ENCODE results near the gene HSD17B10.
A peak's percentile ranks its signal among the peaks of the same experiment; 100 is the strongest.

HSD17B10 gene

DNA sequence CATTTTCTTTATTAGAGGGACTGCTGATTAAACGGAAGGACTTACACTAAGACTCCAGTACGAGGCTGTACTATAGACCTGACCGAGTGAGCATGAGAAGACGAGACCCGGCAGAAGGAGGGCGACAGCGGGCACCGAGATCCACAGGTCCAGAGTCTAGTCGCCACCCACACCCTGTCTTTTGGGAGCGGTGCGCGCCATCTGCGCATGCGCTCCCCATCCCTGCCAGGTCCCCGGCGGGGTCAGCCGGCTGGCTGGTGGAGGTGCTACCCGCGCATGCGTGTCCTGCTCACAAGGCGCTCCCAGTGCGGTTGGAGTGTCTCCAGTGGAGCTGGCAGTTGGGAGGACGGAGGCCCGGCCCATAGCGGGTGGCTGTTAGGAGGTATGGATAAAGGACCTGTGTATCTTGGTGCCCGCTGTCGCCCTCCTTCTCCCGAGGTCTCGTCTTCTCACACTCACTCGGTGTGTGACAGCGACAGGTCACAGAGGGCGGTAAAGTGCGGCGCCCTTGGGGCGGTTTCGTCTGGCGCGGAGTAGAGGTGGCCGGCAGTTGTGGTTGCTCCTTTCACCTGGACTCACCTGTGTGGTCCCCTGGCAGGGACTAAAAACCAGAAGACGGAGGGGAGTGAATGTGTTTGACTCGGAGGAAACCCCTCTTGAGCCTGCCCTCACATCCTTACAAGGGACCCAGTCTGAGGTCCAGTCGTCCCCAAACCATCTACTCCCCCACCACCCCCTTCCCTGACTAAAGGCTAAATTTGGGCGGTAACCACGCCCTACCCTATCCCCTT, 7.6 kb upstream of the HSD17B10 start:
- ChIA-PET CTCF (no interaction called here), POLR2A (interaction anchor here (1.0 to 2.2 kb wide), 6 partner anchors 8 to 124 kb away, joined by 3 to 10 read pairs (median 4); partner anchors contain the start of genes RIBC1 and SMC1A)
- DNase-seq (ENCODE audit: extremely low spot score), result peak; percentile 94
- no peak for TF ChIP-seq SUZ12 (IDR thresholded peaks at IDR 0.05)
- TF ChIP-seq BHLHE40 (IDR thresholded peaks at IDR 0.05; ENCODE audit: borderline replicate concordance), result no peak
- TF ChIP-seq L3MBTL2 (conservative IDR thresholded peaks at IDR 0.05), result no peak
- TF ChIP-seq HDGF (IDR thresholded peaks at IDR 0.05; ENCODE audit: borderline replicate concordance), result no peak
- no peak for TF ChIP-seq ARNT (IDR thresholded peaks at IDR 0.05)
- TF ChIP-seq CTBP1 (IDR thresholded peaks at IDR 0.05; ENCODE audit: borderline replicate concordance), result no peak
- TF ChIP-seq SP1 (IDR thresholded peaks at IDR 0.05), result no peak
- TF ChIP-seq FOXK2 (IDR thresholded peaks at IDR 0.05), result no peak
- TF ChIP-seq ELF4 (IDR thresholded peaks at IDR 0.05), result no peak
- TF ChIP-seq LEF1 (IDR thresholded peaks at IDR 0.05; ENCODE audit: borderline replicate concordance), result no peak
- TF ChIP-seq FOXM1 (IDR thresholded peaks at IDR 0.05; ENCODE audit: borderline replicate concordance), result no peak
- no peak for TF ChIP-seq FOXA1 (IDR thresholded peaks at IDR 0.05)
- no peak for TF ChIP-seq TARDBP (IDR thresholded peaks at IDR 0.05)
- TF ChIP-seq ZNF384 (IDR thresholded peaks at IDR 0.05), result no peak
- TF ChIP-seq NFRKB (IDR thresholded peaks at IDR 0.05), result no peak
- TF ChIP-seq, protein P1, sequence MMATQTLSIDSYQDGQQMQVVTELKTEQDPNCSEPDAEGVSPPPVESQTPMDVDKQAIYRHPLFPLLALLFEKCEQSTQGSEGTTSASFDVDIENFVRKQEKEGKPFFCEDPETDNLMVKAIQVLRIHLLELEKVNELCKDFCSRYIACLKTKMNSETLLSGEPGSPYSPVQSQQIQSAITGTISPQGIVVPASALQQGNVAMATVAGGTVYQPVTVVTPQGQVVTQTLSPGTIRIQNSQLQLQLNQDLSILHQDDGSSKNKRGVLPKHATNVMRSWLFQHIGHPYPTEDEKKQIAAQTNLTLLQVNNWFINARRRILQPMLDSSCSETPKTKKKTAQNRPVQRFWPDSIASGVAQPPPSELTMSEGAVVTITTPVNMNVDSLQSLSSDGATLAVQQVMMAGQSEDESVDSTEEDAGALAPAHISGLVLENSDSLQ (IDR thresholded peaks at IDR 0.05), result no peak

DNA sequence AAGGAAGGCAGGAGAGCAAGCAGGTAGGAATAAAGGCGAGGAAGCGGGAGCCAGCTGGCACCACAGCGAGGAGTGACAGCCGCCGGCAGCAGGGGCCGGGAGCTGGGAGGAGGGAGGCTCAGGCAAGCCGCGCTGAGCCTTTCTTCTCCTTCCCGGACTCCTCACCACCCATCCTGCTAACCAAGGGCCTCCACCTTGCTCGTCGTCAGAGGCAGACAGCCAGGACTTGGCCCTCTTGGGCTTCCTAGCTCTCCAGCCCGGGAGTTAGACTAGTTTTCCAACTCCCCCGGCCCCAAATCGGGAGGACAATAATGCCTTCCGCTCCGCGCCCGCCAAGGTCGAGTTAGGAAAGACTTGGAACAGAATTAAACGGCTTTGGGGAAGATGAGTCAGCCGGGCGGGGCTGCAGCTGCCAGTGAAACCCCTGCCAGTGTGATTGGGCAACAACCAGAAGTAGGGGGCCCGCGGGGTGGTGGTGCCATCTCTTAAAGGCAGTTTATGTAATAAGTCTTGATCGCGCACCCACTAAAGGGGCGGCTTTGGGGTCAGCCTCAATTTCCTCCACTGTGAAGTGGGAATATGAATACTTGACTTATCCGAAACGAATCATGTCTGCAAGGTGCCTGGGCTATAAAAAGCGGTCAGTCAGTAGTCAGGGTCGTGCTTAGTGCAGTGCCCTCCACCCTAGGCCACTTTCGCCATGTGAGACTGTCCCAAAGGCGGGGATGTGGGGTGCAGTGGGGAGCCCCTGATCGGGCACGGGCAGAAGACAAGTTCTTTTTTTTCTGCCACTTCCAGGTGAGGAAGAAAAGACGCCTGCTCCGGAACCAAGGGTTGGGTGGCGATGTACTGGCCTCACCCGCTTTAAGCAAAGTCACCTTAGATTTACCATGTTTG, 6.7 kb upstream of the HSD17B10 start:
- ChIA-PET CTCF (interaction anchor here (0.6 to 1.0 kb wide), 2 partner anchors 22 to 123 kb away, joined by 3 to 4 read pairs; no protein-coding TSS in a partner anchor), POLR2A (interaction anchor here (1.0 to 2.2 kb wide), 7 partner anchors 9 to 123 kb away, joined by 3 to 10 read pairs (median 3); partner anchors contain the start of genes RIBC1 and SMC1A)
- TF ChIP-seq, protein P1 (IDR thresholded peaks at IDR 0.05), result no peak
- no peak for TF ChIP-seq FOXM1 (IDR thresholded peaks at IDR 0.05; ENCODE audit: borderline replicate concordance)
- no peak for TF ChIP-seq SP1 (IDR thresholded peaks at IDR 0.05)
- no peak for TF ChIP-seq FOXA1 (IDR thresholded peaks at IDR 0.05)
- TF ChIP-seq ARNT (IDR thresholded peaks at IDR 0.05), result no peak
- no peak for TF ChIP-seq L3MBTL2 (conservative IDR thresholded peaks at IDR 0.05)
- no peak for TF ChIP-seq ZNF384 (IDR thresholded peaks at IDR 0.05)
- TF ChIP-seq FOXK2 (IDR thresholded peaks at IDR 0.05), result no peak
- no peak for TF ChIP-seq SUZ12 (IDR thresholded peaks at IDR 0.05)
- no peak for TF ChIP-seq HDGF (IDR thresholded peaks at IDR 0.05; ENCODE audit: borderline replicate concordance)
- TF ChIP-seq TARDBP (IDR thresholded peaks at IDR 0.05), result no peak
- no peak for TF ChIP-seq LEF1 (IDR thresholded peaks at IDR 0.05; ENCODE audit: borderline replicate concordance)
- TF ChIP-seq CTBP1 (IDR thresholded peaks at IDR 0.05; ENCODE audit: borderline replicate concordance), result no peak
- no peak for TF ChIP-seq ELF4 (IDR thresholded peaks at IDR 0.05)
- TF ChIP-seq NFRKB (IDR thresholded peaks at IDR 0.05), result no peak
- no peak for TF ChIP-seq BHLHE40 (IDR thresholded peaks at IDR 0.05; ENCODE audit: borderline replicate concordance)
- no peak for DNase-seq (ENCODE audit: extremely low spot score)

DNA sequence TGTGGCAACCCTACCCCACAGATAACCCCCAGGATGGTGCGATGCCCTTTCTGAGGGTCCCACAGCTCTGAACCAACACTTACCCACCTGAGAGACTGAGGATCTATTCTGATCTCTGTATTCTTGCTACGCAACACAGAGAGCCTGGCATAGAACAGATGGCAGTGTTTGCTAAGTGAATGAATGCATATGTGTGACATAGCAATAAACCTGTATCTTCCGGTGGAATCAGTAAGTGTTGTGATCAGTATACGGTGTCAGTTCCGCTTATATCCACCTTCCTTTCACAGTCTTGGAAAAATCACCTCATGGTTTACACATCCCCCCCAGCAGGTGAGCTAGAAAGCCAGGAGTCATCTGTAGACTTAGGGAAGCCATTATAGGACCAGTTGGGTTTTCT, 5.9 kb upstream of the HSD17B10 start:
- TF ChIP-seq FOXA1 (IDR thresholded peaks at IDR 0.05), result no peak
- TF ChIP-seq ARNT (IDR thresholded peaks at IDR 0.05), result no peak
- TF ChIP-seq, protein P1 (IDR thresholded peaks at IDR 0.05), result no peak
- no peak for TF ChIP-seq FOXM1 (IDR thresholded peaks at IDR 0.05; ENCODE audit: borderline replicate concordance)
- TF ChIP-seq SUZ12 (IDR thresholded peaks at IDR 0.05), result no peak
- TF ChIP-seq NFRKB (IDR thresholded peaks at IDR 0.05), result no peak
- TF ChIP-seq HDGF (IDR thresholded peaks at IDR 0.05; ENCODE audit: borderline replicate concordance), result no peak
- TF ChIP-seq CTBP1 (IDR thresholded peaks at IDR 0.05; ENCODE audit: borderline replicate concordance), result no peak
- no peak for TF ChIP-seq SP1 (IDR thresholded peaks at IDR 0.05)
- TF ChIP-seq LEF1 (IDR thresholded peaks at IDR 0.05; ENCODE audit: borderline replicate concordance), result no peak
- TF ChIP-seq TARDBP (IDR thresholded peaks at IDR 0.05), result no peak
- TF ChIP-seq ELF4 (IDR thresholded peaks at IDR 0.05), result no peak
- TF ChIP-seq ZNF384 (IDR thresholded peaks at IDR 0.05), result no peak
- no peak for TF ChIP-seq L3MBTL2 (conservative IDR thresholded peaks at IDR 0.05)
- TF ChIP-seq FOXK2 (IDR thresholded peaks at IDR 0.05), result no peak
- CTCF ChIA-PET, result interaction anchor here (0.6 to 1.0 kb wide), 2 partner anchors 23 to 122 kb away, joined by 3 to 4 read pairs; no protein-coding TSS in a partner anchor
- DNase-seq (ENCODE audit: extremely low spot score), result no peak
- POLR2A ChIA-PET, result interaction anchor here (1.2 kb wide), 1 partner anchor 17 kb away, joined by 3 read pairs; the partner anchor contains the start of gene RIBC1

DNA sequence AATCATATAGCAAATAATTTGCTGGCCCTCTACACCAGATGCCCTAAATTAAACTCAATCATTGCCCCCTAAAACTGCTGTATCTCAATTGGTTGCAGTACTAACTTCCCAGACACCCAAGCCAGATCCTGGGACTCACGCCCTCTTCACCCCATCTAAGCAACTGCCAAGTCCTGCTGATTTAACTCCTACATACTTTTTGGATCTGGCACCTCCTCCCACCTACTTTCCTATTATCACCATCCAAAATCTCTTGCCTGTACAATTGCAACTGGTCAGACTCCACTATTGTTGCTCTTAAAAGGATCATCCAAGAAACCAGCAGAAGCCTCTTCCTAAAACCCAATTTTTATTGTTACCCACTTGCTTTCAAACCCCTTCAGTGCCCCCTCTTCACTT, 4.7 kb upstream of the HSD17B10 start:
- POLR2A ChIA-PET, result interaction anchor here (5.2 kb wide), 1 partner anchor 16 kb away, joined by 40 read pairs; the partner anchor contains the start of genes RIBC1 and SMC1A
- DNase-seq (ENCODE audit: extremely low spot score), result no peak
- TF ChIP-seq SP1 (IDR thresholded peaks at IDR 0.05) (no peak), CTBP1 (IDR thresholded peaks at IDR 0.05; ENCODE audit: borderline replicate concordance) (no peak), BHLHE40 (IDR thresholded peaks at IDR 0.05; ENCODE audit: borderline replicate concordance) (no peak), ZNF384 (IDR thresholded peaks at IDR 0.05) (no peak), NFRKB (IDR thresholded peaks at IDR 0.05) (no peak), L3MBTL2 (conservative IDR thresholded peaks at IDR 0.05) (no peak), ELF4 (IDR thresholded peaks at IDR 0.05) (no peak), SUZ12 (IDR thresholded peaks at IDR 0.05) (no peak), TARDBP (IDR thresholded peaks at IDR 0.05) (no peak), FOXM1 (IDR thresholded peaks at IDR 0.05; ENCODE audit: borderline replicate concordance) (no peak), HDGF (IDR thresholded peaks at IDR 0.05; ENCODE audit: borderline replicate concordance) (no peak), FOXK2 (IDR thresholded peaks at IDR 0.05) (no peak), FOXA1 (IDR thresholded peaks at IDR 0.05) (no peak), LEF1 (IDR thresholded peaks at IDR 0.05; ENCODE audit: borderline replicate concordance) (no peak)
- TF ChIP-seq, protein P1 (IDR thresholded peaks at IDR 0.05), result no peak
- CTCF ChIA-PET, result interaction anchor here (0.7 kb wide), 2 partner anchors 9 to 10 kb away, joined by 4 read pairs; no protein-coding TSS in a partner anchor
